Prostate gland (tissue), 2 donors: ENCODE measurements around the gene MEIOSIN. TPM values are rescaled to one million over a fixed set of nuclear protein-coding genes. Genes with fewer than 3 reads are reported as not detected.

ENCODE experiments used
- DNase-seq: peaks from one replicate; pipeline ENCODE4 v3.0.0-alpha.2; 2019; ENCODE audit warnings: low spot score
- H3K27ac ChIP-seq, 2 donors: fragments of 200-600 bp; sonication (generic); 2 replicates each; pipeline ENCODE4 v1.5.1; 2017 to 2019
- H3K27me3 ChIP-seq: fragments of 200-600 bp; sonication (generic); replicated peaks from 2 replicates; pipeline ENCODE4 v1.5.1; 2019; ENCODE audit not compliant: insufficient read depth
- H3K36me3 ChIP-seq, 2 donors: fragments of 200-600 bp; sonication (generic); 1 replicate in 1 of 2; 2 replicates in 1 of 2; pipeline versions ENCODE4 v1.5.1 to v1.8.1; 2017 to 2019
- H3K4me1 ChIP-seq: fragments of 200-600 bp; sonication (generic); replicated peaks from 2 replicates; pipeline ENCODE4 v1.5.1; 2019
- H3K4me3 ChIP-seq, 2 donors: fragments of 200-600 bp; sonication (generic); 2 replicates each; pipeline ENCODE4 v1.5.1; 2017 to 2019
- H3K9me3 ChIP-seq: fragments of 200-600 bp; sonication (generic); 2 replicates; pipeline ENCODE4 v1.5.1; 2017
- POLR2A ChIP-seq: fragments of 450-650 bp; IDR thresholded peaks from one replicate; pipeline ENCODE4 v1.6.1; 2016; ENCODE audit warnings: antibody characterized with exemption, mild to moderate bottlenecking
- POLR2AphosphoS5 ChIP-seq: sonication (generic); formaldehyde crosslinking; IDR thresholded peaks from one replicate; pipeline ENCODE4 v1.6.1; 2017; ENCODE audit warnings: antibody characterized with exemption
- WGBS: methylation state at CpG from one replicate; pipeline ENCODE4 v1.1.5; 2018; 5-methylcytosine and 5-hydroxymethylcytosine counted together
- intact Hi-C: fragments of 100-400 bp; cut with DNase I; formaldehyde crosslinking; loops from one replicate; pipeline ENCODE4 v1.14.2; 2022
- total RNA-seq, 2 donors: library from RNA; depleted of rRNA; stranded (reverse); fragments of >200 nt; gene quantifications; one replicate each; pipeline ENCODE4 v1.1.0, GENCODE V29; 2016
- TF ChIP-seq, protein P1 (sequence below), 4 experiments: fragments of 200-600 bp in 2 of 4; fragments of 450-650 bp in 2 of 4; sonication (generic) in 2 of 4; IDR thresholded peaks; 1 replicate in 3 of 4; 2 replicates in 1 of 4; pipeline ENCODE4 v1.5.1; 2016 to 2019; ENCODE audit warnings: antibody characterized with exemption in 4 of 4, mild to moderate bottlenecking in 2 of 4, moderate library complexity in 2 of 4

MEIOSIN gene
- total RNA-seq, 2 donors from 2014 or later: 1.8 TPM; not detected in 1

DNA sequence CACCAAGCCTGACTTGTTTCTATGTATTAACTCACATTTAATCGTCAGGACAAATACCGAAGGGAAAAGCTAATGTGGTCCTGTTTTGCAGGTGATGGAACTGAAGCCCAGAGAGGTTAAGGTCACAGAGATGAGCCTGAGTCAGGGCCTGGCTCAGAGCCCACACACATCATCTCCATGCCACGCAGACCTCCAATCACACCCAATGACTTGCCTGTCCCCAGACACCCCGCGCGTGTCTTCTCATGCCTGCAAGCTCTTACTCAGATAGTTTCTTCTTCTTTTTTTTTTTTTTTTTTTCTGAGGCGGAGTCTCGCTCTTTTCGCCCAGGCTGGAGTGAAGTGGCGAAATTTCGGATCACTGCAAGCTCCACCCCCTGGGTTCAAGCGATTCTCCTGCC lies 19.4 kb downstream of the MEIOSIN start:
- no peaks in the 10 kb centered on the region for H3K27me3 ChIP-seq
- H3K27ac ChIP-seq: no peak overlapping the region
- intact Hi-C loops: no loop called here
- H3K4me3 ChIP-seq: no peak overlapping the region
- no peaks in the 10 kb centered on the region for H3K4me1 ChIP-seq
- 93% methylated on average over 12 of the region's 12 CpGs for WGBS
- TF ChIP-seq POLR2A (no peak), POLR2AphosphoS5 (no peak)
- TF ChIP-seq, protein P1, sequence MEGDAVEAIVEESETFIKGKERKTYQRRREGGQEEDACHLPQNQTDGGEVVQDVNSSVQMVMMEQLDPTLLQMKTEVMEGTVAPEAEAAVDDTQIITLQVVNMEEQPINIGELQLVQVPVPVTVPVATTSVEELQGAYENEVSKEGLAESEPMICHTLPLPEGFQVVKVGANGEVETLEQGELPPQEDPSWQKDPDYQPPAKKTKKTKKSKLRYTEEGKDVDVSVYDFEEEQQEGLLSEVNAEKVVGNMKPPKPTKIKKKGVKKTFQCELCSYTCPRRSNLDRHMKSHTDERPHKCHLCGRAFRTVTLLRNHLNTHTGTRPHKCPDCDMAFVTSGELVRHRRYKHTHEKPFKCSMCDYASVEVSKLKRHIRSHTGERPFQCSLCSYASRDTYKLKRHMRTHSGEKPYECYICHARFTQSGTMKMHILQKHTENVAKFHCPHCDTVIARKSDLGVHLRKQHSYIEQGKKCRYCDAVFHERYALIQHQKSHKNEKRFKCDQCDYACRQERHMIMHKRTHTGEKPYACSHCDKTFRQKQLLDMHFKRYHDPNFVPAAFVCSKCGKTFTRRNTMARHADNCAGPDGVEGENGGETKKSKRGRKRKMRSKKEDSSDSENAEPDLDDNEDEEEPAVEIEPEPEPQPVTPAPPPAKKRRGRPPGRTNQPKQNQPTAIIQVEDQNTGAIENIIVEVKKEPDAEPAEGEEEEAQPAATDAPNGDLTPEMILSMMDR (IDR thresholded peaks at IDR 0.05): no peak
- DNase-seq: no peak
- H3K36me3 ChIP-seq: no peaks in the 10 kb centered on the region
- H3K9me3 ChIP-seq: no peaks in the 10 kb centered on the region

DNA sequence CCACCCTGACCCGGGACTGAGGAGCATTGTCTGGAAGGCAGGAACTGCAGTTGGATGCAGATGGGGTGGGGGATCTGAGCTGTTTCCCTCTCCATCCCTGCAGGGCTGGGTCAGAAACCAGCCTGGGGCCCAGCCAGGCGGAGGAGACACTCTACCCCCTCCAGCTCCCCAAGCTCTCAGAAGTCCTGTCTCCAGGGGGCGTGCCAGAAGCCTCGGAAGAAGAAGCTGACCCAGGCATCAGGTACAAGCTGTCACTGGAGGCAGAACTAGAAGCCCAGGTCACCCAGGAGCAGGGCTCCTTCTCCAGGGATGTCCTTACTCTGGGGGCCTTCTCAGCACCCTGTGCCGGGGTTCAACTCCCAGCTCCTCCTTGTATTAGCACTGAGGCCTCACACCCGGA lies 20.3 kb downstream of the MEIOSIN start:
- Histone ChIP-seq H3K4me1 (no peaks in the 10 kb centered on the region), H3K27me3 (no peaks in the 10 kb centered on the region), H3K27ac (no peak overlapping the region), H3K9me3 (no peaks in the 10 kb centered on the region), H3K36me3 (no peaks in the 10 kb centered on the region), H3K4me3 (no peak overlapping the region)
- 77% methylated on average over 6 of the region's 6 CpGs for WGBS
- TF ChIP-seq, protein P1 (IDR thresholded peaks at IDR 0.05): no peak
- no peak for TF ChIP-seq POLR2A
- TF ChIP-seq POLR2AphosphoS5: no peak
- intact Hi-C loops: no loop called here
- DNase-seq: no peak

DNA sequence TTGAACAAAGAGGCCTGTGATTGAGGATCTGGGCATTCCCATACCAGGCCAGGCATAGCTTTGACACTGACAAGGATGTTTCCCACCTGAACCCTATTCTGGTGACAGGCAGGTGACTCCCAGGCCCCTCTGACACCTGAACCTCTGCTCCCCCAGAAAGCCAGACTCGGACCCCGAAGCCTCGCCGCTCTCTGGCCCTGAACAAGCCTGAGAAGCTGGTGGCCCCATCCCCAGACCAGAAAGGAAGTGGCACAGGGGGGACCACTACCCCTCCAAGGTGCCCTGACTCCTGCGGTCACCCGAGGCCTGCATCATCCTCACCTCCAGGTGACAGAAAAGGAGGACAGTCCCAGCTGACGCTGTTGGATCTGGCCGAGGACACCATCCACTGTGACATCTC lies 21.1 kb downstream of the MEIOSIN start:
- no peaks in the 10 kb centered on the region for H3K36me3 ChIP-seq
- no peaks in the 10 kb centered on the region for H3K9me3 ChIP-seq
- H3K4me1 ChIP-seq: no peaks in the 10 kb centered on the region
- H3K27ac ChIP-seq: no peak overlapping the region
- 96% methylated on average over 8 of the region's 8 CpGs for WGBS
- no peak for DNase-seq
- TF ChIP-seq, protein P1 (IDR thresholded peaks at IDR 0.05): no peak
- no peak for TF ChIP-seq POLR2A
- TF ChIP-seq POLR2AphosphoS5: no peak
- no peaks in the 10 kb centered on the region for H3K27me3 ChIP-seq
- H3K4me3 ChIP-seq: no peak overlapping the region
- intact Hi-C loops: no loop called here

DNA sequence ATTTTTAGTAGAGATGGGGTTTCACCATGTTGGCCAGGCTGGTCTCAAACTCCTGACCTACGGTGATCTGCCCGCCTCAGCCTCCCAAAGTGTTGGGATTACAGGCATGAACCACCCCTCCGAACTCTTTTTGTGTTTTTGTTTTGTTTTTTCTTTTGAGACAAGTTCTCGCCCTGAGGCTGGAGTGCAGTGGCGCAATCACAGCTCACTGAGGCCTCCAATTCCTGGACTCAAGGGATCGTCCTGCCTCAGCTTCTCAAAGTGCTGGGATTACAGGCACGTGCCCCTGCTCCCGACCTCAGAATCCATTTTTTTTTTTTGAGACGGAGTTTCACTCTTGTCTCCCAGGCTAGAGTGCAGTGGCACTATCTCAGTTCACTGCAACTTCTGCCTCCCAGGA lies 24.5 kb downstream of the MEIOSIN start:
- Histone ChIP-seq H3K4me1 (no peaks in the 10 kb centered on the region), H3K9me3 (no peaks in the 10 kb centered on the region), H3K4me3 (no peak overlapping the region), H3K36me3 (no peaks in the 10 kb centered on the region), H3K27ac (no peak overlapping the region), H3K27me3 (no peaks in the 10 kb centered on the region)
- WGBS: 82% methylated on average over 9 of the region's 9 CpGs
- no peak for TF ChIP-seq POLR2AphosphoS5
- TF ChIP-seq POLR2A: no peak
- TF ChIP-seq, protein P1 (IDR thresholded peaks at IDR 0.05): no peak
- DNase-seq: no peak
- intact Hi-C loops: no loop called here

DNA sequence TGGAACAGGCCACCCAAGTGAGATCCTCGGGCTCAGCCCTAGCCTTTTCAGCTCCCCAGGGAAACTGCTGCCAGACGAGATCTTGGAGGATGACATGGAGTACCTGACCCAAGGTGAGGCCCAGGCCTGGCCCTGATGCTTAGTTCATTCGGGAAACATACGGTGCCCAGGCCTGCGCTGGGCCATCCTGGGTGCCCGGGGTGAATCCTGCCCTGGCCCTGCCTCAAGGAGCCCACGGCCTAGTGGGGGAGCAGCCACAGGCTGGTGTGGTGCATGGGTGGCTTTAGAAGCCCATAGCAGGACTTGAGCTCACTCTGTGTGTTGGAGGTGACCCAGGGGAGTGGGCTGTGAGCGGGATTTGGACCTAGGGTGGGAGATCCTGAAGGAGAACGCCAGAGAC lies 25.7 kb downstream of the MEIOSIN start:
- intact Hi-C loops: no loop called here
- Histone ChIP-seq H3K4me1 (peaks cover 3% of the 10 kb centered on the region), H3K4me3 (no peak overlapping the region), H3K36me3 (no peaks in the 10 kb centered on the region), H3K27ac (no peak overlapping the region), H3K9me3 (no peaks in the 10 kb centered on the region), H3K27me3 (no peaks in the 10 kb centered on the region)
- DNase-seq: no peak
- no peak for TF ChIP-seq POLR2A
- TF ChIP-seq POLR2AphosphoS5: no peak
- TF ChIP-seq, protein P1 (IDR thresholded peaks at IDR 0.05): no peak
- WGBS: 85% methylated on average over 5 of the region's 9 CpGs
